HepG2 (cell line): ENCODE measurements around the gene TCAP. TPM values are rescaled to one million over a fixed set of nuclear protein-coding genes. Genes with fewer than 3 reads are reported as not detected.

Source experiments
- AHR ChIP-seq: IDR thresholded peaks from 2 replicates; pipeline ENCODE4 v1.6.1; 2018; ENCODE audit warnings: missing genetic modification reagents, missing compliant biosample characterization
- ATM ChIP-seq: fragments of 450-650 bp; IDR thresholded peaks from 2 replicates; pipeline ENCODE4 v1.7.1; 2017; ENCODE audit warnings: mild to moderate bottlenecking, borderline replicate concordance
- EHMT2 ChIP-seq: fragments of 200-600 bp; sonication (generic); IDR thresholded peaks from 2 replicates; pipeline ENCODE4 v1.7.0; 2017; ENCODE audit warnings: antibody characterized with exemption, low read depth, low read length, borderline replicate concordance
- HMG20A ChIP-seq: IDR thresholded peaks from 2 replicates; pipeline ENCODE4 v1.6.1; 2016; ENCODE audit warnings: borderline replicate concordance
- MZF1 ChIP-seq: sonication (generic); formaldehyde crosslinking; IDR thresholded peaks from 2 replicates; pipeline ENCODE4 v1.8.1; 2023; ENCODE audit warnings: mild to moderate bottlenecking, missing genetic modification reagents, borderline replicate concordance
- PATZ1 ChIP-seq: sonication (generic); formaldehyde crosslinking; IDR thresholded peaks from 2 replicates; pipeline ENCODE4 v1.4.0; 2020; ENCODE audit warnings: missing genetic modification reagents
- RFX3 ChIP-seq: IDR thresholded peaks from 2 replicates; pipeline ENCODE4 v1.6.1; 2016; ENCODE audit warnings: missing biosample characterization, missing genetic modification reagents
- SKIL ChIP-seq: sonication (generic); formaldehyde crosslinking; IDR thresholded peaks from 2 replicates; pipeline ENCODE4 v1.8.0; 2022; ENCODE audit warnings: missing genetic modification reagents, mild to moderate bottlenecking, moderate library complexity, borderline replicate concordance
- THRA ChIP-seq: sonication (generic); formaldehyde crosslinking; IDR thresholded peaks from 2 replicates; pipeline ENCODE4 v1.4.0; 2020; ENCODE audit warnings: missing genetic modification reagents, borderline replicate concordance
- U2AF2 ChIP-seq: fragments of 200-400 bp; formaldehyde crosslinking; IDR thresholded peaks from 2 replicates; pipeline ENCODE4 v1.6.1; 2017; ENCODE audit warnings: low read depth, mild to moderate bottlenecking, low read length
- ZNF720 ChIP-seq: sonication (generic); formaldehyde crosslinking; IDR thresholded peaks from 2 replicates; pipeline ENCODE4 v1.4.0; 2020; ENCODE audit warnings: missing genetic modification reagents
- polyA plus RNA-seq, 8 experiments: library from polyadenylated mRNA; depleted of rRNA in 3 of 8; stranded (reverse) in 7 of 8; unstranded in 1 of 8; fragments of >200 nt; fragmentation: Illumina TruSeq in 4 of 8; extraction: Trizol in 4 of 8; gene quantifications; 2 replicates each; pipeline versions ENCODE4 v1.2.1 to v1.2.3, GENCODE V29; 2011 to 2016; ENCODE audit warnings: low read depth in 4 of 8, missing spikeins in 1 of 8, mixed read lengths in 1 of 8; ENCODE audit not compliant: insufficient read depth in 1 of 8
- total RNA-seq, 5 experiments: library from RNA; depleted of rRNA; stranded (reverse); fragments of >200 nt; fragmentation: Illumina TruSeq; extraction: Trizol; gene quantifications; 2 replicates each; pipeline ENCODE4 v1.2.3, GENCODE V29; 2016; ENCODE audit warnings: low read depth in 1 of 5

Gene TCAP
- total and polyA plus RNA-seq, 2 of the 13 experiments (the other 11 are each of a cell fraction or from before 2014, with no cell fraction given): 0.24 to 0.65 TPM

GRCh38 chr17:39687546-39688474, 22.7 kb downstream of the TCAP start, which contains the start of gene PGAP3 (continued):
- peak; percentile 77; the same call in 1 of the 2 replicates for TF ChIP-seq PATZ1 (CRISPR knock-in tag)
- no peak for TF ChIP-seq U2AF2
- 0 out of 2 replicates have a peak, but pooled peaks have one; percentile 32 for TF ChIP-seq SKIL (CRISPR knock-in tag)
- no peak for TF ChIP-seq MZF1
- TF ChIP-seq RFX3 (CRISPR knock-in tag): no peak
- no peak for TF ChIP-seq ZNF720 (CRISPR knock-in tag)
- peak; percentile 23; the same call in 1 of the 2 replicates for TF ChIP-seq AHR (CRISPR knock-in tag)
- TF ChIP-seq ATM: no peak
- no peak for TF ChIP-seq HMG20A (CRISPR knock-in tag)
- TF ChIP-seq EHMT2: no peak
- TF ChIP-seq THRA (CRISPR knock-in tag): peak; percentile 27
